ENCODE results near the gene OR52N5.

OR52N5 gene

GRCh38 chr11:5803982-5804381 lies 20.8 kb upstream of the OR52N5 start:
- peaks cover 3% of the 10 kb centered on the region; the same call in 1 of the 2 replicates for H3K4me1 ChIP-seq (ENCODE audit: low read length)
- no peaks in the 10 kb centered on the region for H4K20me1 ChIP-seq (ENCODE audit: insufficient read depth, low read length)
- no peak overlapping the region for H2AFZ ChIP-seq (ENCODE audit: low read depth, low read length)
- no peaks in the 10 kb centered on the region for H3K9me3 ChIP-seq (ENCODE audit: insufficient read depth, low read length)
- no peaks in the 10 kb centered on the region for H3K36me3 ChIP-seq (replicated peaks; ENCODE audit: low read depth, low read length)
- H3K79me2 ChIP-seq (ENCODE audit: low read length): no peaks in the 10 kb centered on the region
- H3K27ac ChIP-seq (ENCODE audit: low read length): no peak overlapping the region
- no peak overlapping the region for H3K4me3 ChIP-seq (ENCODE audit: low read length)
- H3K4me2 ChIP-seq (ENCODE audit: low read length): no peak overlapping the region
- H3K27me3 ChIP-seq (ENCODE audit: low read depth, low read length): 0 out of 2 replicates have a peak, but pooled peaks cover 2% of the 10 kb centered on the region
- no peak overlapping the region for H3K9ac ChIP-seq (ENCODE audit: low read length)
- TF ChIP-seq, protein P1, sequence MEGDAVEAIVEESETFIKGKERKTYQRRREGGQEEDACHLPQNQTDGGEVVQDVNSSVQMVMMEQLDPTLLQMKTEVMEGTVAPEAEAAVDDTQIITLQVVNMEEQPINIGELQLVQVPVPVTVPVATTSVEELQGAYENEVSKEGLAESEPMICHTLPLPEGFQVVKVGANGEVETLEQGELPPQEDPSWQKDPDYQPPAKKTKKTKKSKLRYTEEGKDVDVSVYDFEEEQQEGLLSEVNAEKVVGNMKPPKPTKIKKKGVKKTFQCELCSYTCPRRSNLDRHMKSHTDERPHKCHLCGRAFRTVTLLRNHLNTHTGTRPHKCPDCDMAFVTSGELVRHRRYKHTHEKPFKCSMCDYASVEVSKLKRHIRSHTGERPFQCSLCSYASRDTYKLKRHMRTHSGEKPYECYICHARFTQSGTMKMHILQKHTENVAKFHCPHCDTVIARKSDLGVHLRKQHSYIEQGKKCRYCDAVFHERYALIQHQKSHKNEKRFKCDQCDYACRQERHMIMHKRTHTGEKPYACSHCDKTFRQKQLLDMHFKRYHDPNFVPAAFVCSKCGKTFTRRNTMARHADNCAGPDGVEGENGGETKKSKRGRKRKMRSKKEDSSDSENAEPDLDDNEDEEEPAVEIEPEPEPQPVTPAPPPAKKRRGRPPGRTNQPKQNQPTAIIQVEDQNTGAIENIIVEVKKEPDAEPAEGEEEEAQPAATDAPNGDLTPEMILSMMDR (IDR thresholded peaks at IDR 0.05; ENCODE audit: low read depth, low read length): no peak
- no peak for TF ChIP-seq EZH2phosphoT487 (IDR thresholded peaks at IDR 0.05; ENCODE audit: low read depth)

- H3K9ac ChIP-seq (ENCODE audit: low read length): no peak overlapping the region
- no peak overlapping the region for H2AFZ ChIP-seq (ENCODE audit: low read depth, low read length)
- H3K79me2 ChIP-seq (ENCODE audit: low read length): no peaks in the 10 kb centered on the region
- no peak overlapping the region for H3K4me2 ChIP-seq (ENCODE audit: low read length)
- no peaks in the 10 kb centered on the region for H3K9me3 ChIP-seq (ENCODE audit: insufficient read depth, low read length)
- H3K27ac ChIP-seq (ENCODE audit: low read length): no peak overlapping the region
- H3K4me1 ChIP-seq (ENCODE audit: low read length): no peaks in the 10 kb centered on the region
- TF ChIP-seq EZH2phosphoT487 (IDR thresholded peaks at IDR 0.05; ENCODE audit: low read depth): no peak
- TF ChIP-seq, protein P1 (IDR thresholded peaks at IDR 0.05; ENCODE audit: low read depth, low read length): no peak
- H3K4me3 ChIP-seq (ENCODE audit: low read length): no peak overlapping the region
- H3K36me3 ChIP-seq (replicated peaks; ENCODE audit: low read depth, low read length): no peaks in the 10 kb centered on the region
- H4K20me1 ChIP-seq (ENCODE audit: insufficient read depth, low read length): no peaks in the 10 kb centered on the region
- H3K27me3 ChIP-seq (ENCODE audit: low read depth, low read length): no peaks in the 10 kb centered on the region
These were observed 13.4 kb upstream of the OR52N5 start for GRCh38 chr11:5796541-5796940.

GRCh38 chr11:5791165-5791564 lies 8.0 kb upstream of the OR52N5 start, which contains the start of gene OR52N1:
Gene OR52N1, minus strand, starts transcription at chr11:5791265. Its CDS starts 2,449 bp downstream, at chr11:5788816.
- H3K9me3 ChIP-seq (ENCODE audit: insufficient read depth, low read length): no peaks in the 10 kb centered on the region
- H3K27me3 ChIP-seq (ENCODE audit: low read depth, low read length): no peaks in the 10 kb centered on the region
- no peak within 1 kb of the TSS for H2AFZ ChIP-seq (ENCODE audit: low read depth, low read length)
- no peaks in the 10 kb centered on the region for H3K4me1 ChIP-seq (ENCODE audit: low read length)
- TF ChIP-seq EZH2phosphoT487 (IDR thresholded peaks at IDR 0.05; ENCODE audit: low read depth): no peak
- TF ChIP-seq, protein P1 (IDR thresholded peaks at IDR 0.05; ENCODE audit: low read depth, low read length): no peak
- H3K36me3 ChIP-seq (replicated peaks; ENCODE audit: low read depth, low read length): no peaks in the 10 kb centered on the region
- no peak within 1 kb of the TSS for H3K4me2 ChIP-seq (ENCODE audit: low read length)
- H3K9ac ChIP-seq (ENCODE audit: low read length): no peak within 1 kb of the TSS
- no peak within 1 kb of the TSS for H3K27ac ChIP-seq (ENCODE audit: low read length)
- no peaks in the 10 kb centered on the region for H3K79me2 ChIP-seq (ENCODE audit: low read length)
- no peaks in the 10 kb centered on the region for H4K20me1 ChIP-seq (ENCODE audit: insufficient read depth, low read length)
- no peak within 1 kb of the TSS for H3K4me3 ChIP-seq (ENCODE audit: low read length)

GRCh38 chr11:5767056-5767455 lies 16.1 kb downstream of the OR52N5 start:
- no peak overlapping the region for H2AFZ ChIP-seq (ENCODE audit: low read depth, low read length)
- H3K9ac ChIP-seq (ENCODE audit: low read length): no peak overlapping the region
- no peak for TF ChIP-seq EZH2phosphoT487 (IDR thresholded peaks at IDR 0.05; ENCODE audit: low read depth)
- H3K4me1 ChIP-seq (ENCODE audit: low read length): no peaks in the 10 kb centered on the region
- H3K9me3 ChIP-seq (ENCODE audit: insufficient read depth, low read length): no peaks in the 10 kb centered on the region
- H3K4me2 ChIP-seq (ENCODE audit: low read length): no peak overlapping the region
- H3K27ac ChIP-seq (ENCODE audit: low read length): no peak overlapping the region
- H3K36me3 ChIP-seq (replicated peaks; ENCODE audit: low read depth, low read length): no peaks in the 10 kb centered on the region
- H3K79me2 ChIP-seq (ENCODE audit: low read length): no peaks in the 10 kb centered on the region
- no peaks in the 10 kb centered on the region for H3K27me3 ChIP-seq (ENCODE audit: low read depth, low read length)
- H4K20me1 ChIP-seq (ENCODE audit: insufficient read depth, low read length): no peaks in the 10 kb centered on the region
- no peak overlapping the region for H3K4me3 ChIP-seq (ENCODE audit: low read length)
